NAMALWA (cell line): ENCODE data around the gene TMEM108.

Source experiments
- DNase-seq: peaks from one replicate; pipeline ENCODE4 v3.0.0-alpha.2; 2015; ENCODE audit warnings: low spot score

TMEM108 gene

DNA sequence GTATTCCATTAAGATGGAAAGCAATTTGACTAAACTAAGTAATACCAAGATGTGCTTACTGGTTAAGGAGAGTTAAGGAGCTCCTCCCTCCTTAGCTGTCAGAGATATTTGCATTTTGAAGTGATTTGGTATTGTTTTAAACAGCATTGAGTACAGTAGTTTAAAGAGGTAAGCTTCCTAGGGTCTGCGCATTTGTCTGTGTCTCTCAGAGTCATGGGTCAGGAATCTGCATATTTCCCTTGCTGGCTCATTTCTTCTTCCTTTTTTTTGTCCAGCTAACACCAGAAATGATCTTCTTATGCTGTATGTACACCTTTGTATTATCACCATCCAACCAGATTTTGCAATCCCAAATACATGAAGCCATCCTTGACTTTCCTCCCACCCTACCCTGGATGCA, 198.7 kb downstream of the TMEM108 start:
- no peak for DNase-seq

DNA sequence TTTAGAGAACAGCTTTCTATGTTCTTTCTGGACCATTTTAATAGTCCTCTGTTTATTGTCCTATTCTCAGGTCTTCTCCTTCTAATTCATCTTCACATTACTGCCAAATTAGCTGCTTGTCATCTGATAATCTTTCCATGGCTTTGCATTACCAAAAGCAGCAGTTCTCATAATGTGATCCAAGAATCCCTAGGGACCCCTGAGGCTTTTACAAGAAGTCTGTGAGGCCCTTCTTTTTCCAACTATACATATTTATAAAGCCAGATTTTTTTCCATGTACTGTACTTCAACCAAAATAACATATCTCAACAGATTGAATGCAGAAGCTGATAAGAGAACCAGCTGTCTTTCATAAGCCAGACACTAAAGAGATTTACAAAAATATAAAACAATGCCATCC, 199.2 kb downstream of the TMEM108 start:
- no peak for DNase-seq

DNA sequence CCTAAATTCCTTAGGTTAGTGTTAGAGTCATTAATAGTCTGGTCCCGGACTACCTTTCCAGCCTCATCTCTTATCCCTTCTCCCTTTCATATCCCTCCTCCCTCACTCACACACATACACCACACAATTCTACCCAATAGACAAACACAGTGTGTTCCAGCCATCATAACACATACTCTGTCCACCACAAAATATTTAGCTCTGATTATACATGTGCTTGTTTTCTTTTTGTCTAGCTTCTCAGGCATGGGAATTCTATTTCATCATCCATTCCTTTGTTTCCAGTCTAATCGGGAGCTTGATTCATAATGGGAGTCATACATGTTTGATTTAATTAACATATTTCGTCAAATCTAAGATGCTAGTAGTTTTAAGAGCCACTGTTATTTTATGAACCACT, 199.8 kb downstream of the TMEM108 start:
- no peak for DNase-seq

DNA sequence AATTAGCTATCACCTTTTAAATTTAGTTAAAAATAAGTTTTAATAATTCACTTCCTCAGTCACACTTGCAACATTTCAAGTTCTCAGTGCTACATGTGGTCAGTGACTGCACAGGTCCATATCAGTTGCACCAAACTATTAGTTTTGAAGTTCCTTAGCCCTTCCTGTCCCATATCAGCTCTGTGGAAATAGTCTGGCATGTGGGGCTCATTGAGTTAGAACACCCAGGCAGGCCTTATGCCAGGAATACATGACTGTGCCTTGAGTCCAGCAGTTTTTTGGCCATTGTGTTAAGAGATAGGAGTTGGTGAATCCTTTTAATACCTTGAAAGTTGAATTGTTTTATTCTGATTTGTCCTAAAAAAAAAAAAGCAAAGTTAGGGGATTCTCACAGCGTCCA, 207.9 kb downstream of the TMEM108 start:
- no peak for DNase-seq

DNA sequence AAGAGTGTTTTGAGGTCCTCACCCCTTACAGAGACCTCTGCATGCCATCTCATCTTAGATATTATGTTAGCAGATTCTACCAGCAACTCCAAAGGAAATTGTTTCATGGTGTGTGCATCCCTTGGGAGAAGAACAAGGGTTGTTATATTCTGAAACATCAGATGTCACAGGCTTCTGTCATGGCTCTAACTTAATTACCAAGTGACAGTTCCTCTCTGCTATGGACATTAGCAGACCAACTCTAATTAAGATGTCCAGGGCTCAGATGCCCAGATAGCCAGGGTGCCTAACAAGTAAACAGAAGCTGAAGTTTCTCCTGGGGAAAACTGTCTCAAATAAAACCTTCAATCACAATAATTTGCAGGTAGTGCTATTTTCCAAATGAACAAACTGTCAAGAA, 208.6 kb downstream of the TMEM108 start:
- DNase-seq, result no peak

DNA sequence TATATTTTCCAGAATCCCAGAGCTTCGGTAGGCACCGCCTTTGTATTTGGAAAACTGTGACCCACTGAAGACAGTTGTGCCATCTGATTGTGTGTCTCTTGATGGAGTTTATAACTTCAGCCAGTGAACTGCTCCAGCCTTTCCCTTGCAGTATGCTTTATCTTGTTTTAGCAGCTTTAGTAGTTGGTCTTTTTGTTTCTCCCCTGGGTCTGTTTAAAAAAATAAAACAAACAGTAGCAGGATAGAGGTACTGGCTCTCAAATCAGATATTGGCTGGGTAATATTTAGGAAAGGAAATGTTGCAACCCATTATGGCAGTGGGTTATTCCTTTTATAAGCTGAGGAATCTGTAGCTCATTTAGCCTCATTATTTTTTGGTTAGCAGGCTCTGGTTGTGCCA, 210.2 kb downstream of the TMEM108 start:
- DNase-seq, result no peak

DNA sequence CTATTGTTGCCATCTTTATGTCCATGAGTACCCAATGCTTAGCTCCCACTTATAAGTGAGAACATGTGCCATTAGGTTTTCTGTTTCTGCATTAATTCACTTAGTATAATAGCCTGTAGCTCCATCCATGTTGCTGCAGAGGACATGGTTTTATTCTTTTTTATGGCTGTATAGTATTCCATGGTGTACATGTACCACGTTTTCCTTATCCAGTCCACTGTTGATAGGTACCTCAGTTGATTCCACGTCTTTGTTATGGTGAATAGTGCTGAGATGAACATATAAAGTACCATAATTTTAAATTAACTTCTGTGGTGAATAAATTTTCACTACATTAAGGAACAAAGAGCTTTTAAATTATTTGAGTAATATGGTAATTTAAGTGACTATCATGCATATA, 211.3 kb downstream of the TMEM108 start:
- DNase-seq, result no peak

DNA sequence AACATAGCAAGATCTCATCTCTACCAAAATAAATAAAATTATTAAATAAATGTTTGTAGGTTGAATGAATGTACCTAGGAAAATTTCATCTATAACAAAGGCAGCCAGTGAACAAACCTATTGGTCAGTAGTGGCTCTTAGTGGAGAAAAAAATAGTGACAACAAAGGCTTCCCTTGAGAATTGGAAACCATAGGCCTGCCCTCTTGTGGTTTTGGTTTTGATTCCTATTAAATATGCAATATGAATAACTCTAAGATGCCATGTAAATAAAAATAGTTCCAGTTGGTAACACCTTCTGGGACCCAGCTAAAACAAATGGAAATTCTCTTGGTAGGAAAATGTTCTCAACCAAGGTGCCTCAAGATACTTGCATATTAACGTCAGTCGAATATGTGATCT, 216.0 kb downstream of the TMEM108 start:
- DNase-seq, result no peak

DNA sequence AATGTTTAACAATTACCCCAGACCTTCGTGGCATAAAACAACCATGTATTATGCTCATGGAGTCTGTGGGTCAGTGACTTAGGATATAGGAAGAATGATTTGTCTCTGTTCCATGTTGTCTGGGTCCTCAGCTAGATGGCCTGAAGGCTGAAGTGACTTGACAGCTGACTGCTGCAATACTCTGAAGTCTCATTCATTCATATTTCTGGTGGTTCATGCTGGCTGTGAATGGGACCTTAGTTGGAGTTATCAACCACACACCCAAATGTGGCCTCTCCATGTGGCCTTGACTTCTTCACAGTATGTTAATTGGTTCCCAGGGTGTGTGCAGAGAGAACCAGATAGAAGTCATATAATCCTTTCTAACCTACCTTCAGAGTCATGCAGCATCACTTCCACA, 216.5 kb downstream of the TMEM108 start:
- DNase-seq, result no peak

DNA sequence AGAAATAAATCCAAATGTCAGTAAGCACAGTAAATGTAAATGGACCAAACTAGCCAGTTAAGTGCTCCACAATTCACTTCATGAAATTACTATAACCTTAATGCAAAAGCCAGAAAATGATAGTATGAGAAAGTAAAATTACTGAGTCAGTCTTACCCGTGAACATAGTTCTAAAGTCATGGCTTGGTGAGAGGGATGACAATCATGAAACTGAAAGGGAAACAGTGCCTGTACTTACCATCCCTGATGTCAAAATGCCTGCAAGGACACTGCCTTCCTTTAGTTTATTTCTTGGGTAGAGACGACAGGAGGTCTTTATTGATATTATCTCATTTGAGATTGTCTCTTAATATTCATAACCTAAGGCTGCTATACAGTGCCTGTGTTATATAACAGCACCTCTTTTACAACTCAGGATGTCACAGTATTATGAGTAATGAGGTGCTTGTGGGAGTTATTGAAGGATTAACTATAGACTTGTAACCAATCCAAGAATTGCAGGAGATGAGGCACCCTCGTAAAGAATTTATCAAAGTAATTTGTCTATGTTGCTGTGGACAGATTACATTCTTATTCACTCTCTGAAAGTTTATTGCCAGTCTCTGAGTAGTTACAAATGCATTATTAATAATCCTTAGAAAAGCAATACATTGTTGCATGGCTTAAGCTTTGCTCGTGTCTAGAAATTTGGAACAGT, 218.7 kb downstream of the TMEM108 start:
- no peak for DNase-seq

DNA sequence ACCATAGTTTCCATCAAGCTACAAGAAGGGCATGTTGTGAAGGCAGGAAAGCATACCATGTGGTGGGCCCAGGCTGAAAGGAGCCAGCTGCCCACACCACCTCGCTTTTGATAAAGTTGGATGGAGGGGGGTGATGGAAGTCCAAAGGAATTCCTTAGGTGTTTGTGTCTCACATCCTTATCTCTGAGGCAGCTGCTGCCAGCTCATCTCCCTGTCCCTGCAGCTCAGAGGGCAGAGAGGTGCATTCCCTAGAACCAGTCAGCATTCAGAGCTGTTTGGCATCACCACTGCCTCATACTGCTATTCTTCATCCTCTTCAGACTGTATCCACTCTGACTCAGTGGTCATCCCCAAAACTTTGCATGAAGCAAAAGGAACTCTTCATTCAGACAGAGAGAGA, 220.2 kb downstream of the TMEM108 start:
- no peak for DNase-seq

DNA sequence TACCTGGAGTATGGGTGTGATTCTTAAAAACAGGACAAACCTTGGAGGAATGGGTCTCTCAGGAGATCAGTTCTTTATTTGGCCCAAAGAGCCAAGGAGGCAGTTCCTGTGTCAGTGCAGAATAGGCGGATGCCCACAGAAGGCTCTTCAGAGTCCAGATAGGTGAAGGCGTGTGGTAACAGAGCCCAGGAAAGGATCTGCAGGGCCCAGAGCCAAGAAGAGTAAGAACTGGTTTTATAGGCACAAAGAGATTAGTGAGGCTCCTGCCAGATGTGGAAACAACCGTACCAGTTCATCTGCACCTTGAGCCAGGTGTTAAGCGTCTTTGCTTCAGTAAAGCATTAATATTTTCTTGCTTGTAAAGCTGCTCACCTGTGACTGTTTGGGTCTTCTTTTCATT, 221.6 kb downstream of the TMEM108 start:
- DNase-seq, result no peak

DNA sequence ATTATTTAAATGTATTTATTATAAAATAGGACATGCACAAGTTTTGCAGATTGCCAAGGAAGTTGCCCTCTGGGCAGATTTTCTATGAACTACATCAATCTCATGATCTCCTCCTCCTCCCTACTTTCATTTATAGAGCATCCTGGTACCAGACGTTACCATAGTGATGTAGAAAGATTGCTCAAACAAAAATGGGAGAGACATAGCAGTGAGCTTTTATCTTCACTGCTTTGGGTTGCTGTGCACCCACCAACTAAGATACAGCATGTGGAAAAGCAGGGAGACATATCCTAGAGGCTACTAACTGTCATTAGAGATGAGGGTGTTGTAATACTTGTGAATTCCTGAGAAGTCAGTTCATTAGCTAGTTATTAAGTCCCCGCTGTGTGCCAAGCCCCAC, 224.1 kb downstream of the TMEM108 start:
- DNase-seq, result no peak

DNA sequence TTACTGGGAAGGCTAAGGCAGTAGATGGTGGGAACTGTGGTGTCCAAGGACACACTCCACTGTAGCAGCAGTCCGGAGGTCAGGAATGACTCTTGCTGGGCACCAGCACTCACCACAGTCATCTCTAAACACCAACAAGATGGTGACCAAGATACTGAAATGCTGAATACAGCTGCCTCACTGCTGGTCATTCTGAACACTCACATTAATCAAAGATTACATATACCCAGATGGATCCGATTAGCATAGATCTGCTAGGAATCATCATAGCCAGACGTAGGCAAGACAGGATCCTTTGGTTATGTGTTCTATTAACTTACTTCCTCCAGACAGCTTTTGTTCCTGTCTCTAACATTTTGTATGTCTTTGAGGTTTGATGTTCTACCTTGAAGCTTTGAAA, 226.7 kb downstream of the TMEM108 start:
- no peak for DNase-seq

DNA sequence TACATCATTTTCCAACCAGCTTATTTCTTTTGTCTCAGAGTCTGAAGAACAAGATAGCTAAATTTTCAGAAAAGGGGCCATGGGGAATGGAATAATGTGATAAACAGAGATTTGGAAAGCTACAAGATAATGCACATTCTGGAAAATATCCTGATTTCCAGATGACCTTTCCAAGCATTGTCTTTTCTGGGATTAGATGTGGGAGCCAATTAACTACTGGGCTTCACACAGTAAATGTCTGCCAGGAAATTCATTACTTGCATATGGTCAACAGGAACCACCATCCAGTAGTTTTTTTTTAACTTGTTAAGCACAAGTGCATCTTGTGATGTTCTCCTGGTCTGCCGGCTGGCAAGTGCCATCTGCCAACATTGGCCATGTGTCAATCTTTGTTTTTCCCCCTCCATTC, 230.5 kb downstream of the TMEM108 start:
- no peak for DNase-seq

DNA sequence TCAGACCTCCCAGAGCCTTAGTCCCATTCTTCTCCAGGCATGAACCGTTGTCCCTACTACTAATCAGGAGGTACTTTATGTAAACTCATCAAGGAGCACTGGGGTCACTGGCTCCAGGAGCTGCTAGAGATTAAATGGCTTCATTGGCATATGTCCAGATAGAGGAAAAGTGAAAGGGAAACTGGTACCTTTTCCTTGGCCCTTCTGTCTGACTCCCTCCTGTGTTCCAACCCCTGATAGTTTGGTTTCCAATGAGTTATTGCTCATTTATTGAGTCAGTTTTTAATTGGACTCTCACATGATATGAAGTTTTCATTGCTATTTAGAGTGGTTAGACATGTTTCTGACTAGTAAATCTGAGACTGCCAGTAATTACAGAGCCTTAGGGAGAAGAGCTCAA, 231.2 kb downstream of the TMEM108 start:
- no peak for DNase-seq

DNA sequence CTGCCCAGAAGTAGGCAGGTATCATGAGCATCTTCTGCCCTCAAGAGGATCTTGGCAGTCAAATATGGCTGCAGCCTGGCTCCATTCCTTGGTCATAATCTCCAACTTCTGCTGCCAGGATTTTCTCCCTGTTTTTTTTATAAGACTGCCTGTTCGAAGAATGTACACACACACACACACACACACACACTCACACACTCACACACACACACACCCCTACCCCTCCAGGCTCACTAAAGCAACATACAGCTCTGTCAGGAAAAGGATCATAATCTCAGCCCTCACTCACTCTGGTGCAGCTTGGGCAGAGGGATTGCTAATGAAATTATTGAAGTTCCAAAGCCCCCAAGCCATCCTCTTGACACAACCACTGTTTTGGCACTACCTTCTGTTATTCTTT, 232.4 kb downstream of the TMEM108 start:
- no peak for DNase-seq

DNA sequence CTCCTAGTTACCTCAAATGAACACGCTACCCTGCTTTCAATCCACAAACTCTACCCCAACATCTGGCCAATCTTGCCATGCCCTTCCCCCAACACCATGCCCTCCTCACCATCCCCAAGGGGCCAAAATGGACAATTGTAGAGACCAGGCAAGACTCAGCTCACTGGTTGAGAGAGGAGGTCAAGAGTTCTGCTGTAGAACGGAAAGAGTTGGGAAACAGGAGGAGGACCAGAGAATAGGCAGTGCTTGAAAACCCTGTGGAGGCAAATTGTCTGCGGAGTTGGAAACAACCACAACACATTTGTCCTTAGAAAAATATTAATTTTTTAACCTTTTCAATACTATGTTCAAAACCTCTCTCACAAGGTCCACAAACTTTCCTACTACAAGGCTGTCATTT, 232.9 kb downstream of the TMEM108 start:
- no peak for DNase-seq

DNA sequence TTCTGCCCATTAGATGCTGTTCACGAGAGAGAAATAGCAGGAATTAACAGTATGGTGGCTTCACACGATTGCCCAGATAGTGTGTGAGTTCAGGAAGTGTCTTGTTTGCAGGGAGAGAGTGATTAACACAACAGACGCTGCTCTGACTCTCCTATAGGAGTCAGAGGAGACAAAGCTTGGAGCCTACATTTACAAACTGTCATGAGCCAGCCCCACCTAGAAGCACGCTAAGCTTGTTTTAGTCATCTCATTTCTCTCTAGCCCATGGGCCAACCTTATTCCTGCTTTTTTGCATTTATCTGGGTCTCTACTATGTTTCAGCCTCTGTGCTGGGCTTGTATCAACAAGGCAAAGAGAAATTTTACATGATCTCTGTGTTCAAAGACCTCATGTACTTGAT, 233.3 kb downstream of the TMEM108 start:
- DNase-seq, result no peak

DNA sequence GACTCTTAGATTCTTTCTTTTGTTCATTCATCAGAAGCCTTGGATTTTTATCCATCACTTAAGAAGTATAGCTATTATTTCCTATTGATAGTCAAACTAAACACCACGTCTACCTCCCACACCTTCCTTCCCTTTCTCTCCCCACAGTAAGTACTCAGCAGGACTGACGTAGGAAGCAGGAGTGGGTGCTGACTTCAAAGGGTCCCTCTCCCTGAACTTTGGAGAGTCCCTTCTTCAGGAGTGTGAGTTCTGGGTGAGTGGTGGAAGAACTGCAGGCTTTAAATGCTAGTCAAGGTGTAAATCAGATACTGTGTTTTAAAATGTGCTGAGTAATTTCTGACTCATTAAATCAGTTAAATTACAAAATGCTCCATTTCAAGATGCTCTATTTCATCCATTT, 235.2 kb downstream of the TMEM108 start:
- DNase-seq, result no peak

DNA sequence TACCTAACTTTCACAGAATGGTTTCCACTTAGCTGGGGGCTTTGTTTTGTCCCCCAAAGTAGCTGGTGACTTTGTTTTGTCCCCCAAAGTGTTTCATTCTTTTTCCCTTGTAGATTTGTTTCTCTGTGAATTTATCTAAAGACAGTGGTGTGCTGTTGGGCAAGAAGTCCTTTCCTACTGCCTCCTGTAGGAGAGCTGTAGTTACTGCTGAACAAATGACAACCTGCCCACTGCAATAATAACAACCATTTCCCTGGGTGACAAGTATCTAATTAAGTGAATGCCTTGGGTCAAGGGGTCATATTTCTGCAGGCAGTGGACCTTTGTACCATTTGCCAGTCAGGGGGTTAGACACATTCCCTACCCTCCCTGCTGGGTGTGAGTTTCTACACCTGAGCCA, 236.3 kb downstream of the TMEM108 start:
- DNase-seq, result no peak

DNA sequence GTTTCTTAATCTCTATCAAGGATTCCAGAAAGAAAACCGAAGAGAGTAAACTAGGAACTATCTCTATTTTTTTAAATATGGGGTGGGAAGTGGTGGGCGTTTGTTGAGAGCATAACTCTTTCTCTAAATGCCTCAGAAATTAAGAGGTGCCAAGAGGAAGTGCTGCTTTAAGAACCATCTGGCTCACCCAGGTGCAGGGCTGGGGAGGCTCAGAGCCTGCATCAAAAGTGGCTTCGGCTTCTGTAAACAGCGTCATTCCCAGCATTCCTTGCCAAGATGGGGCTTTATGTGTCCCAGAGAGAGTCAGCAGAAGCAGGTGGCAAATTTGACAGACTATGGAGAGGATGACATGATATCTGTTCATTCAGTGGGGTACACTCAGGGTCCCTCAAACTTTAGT, 238.4 kb downstream of the TMEM108 start:
- DNase-seq, result peak; percentile 61

DNA sequence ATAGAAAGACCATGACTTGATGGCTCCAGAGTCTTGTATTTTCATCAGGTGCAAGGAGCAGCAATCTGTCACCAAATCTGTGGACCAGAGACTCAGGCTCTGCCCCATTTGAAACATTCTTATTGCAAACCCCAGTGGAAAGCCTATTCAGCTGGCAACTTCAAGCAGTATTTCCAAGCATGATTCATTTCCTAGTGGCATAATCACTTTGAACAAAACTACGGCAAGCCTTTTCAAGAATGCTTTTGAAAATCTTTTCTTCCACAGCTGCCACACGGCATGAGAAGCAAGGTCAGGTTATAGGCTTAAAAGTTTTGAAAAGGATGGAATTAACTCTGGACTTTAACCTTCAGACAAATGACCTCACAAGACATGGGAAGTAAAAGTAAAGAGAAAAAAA, 239.6 kb downstream of the TMEM108 start:
- no peak for DNase-seq

DNA sequence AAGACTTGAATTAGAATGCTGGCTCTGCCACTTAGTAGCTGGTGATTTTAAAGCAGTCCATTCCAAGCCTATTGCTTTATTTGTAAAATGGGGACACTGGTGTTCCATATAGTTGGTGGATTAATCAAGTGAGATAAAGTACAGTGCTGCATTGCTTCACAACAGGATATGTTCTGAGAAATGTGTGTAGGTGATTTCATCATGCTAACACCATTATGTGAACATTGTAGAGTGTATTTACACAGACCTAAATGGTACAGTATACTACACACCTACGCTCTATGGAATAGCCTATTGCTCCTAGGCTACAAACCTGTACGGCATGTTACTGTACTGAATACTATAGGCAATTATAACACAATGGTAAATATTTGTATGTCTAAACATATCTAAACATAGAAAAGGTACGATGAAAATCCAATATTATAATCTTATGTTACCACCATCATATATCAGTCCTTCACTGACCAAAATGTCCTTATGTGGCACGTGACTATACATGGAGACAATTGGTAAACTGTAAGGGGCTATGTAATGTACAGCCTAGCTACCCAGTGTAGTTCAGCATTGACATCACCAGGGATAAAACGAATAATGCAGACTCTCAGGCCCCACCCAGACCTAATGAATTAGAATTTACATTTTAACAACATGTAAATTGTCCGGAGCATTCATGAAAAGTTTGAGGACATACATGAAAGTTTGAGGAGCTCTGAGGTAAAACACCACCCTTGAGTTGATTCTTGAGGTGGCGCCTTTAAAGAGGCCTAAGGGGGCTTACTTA, 240.3 kb downstream of the TMEM108 start:
- DNase-seq, result no peak
